Vagina (tissue), 2 donors: ENCODE measurements around the gene PACSIN1.

Experiments used
- POLR2A ChIP-seq, 2 donors: fragments of 450-650 bp; IDR thresholded peaks; one replicate each; pipeline ENCODE4 v1.6.1; 2017; ENCODE audit warnings: antibody characterized with exemption in 2 of 2, mild to moderate bottlenecking in 2 of 2, moderate library complexity in 2 of 2
- POLR2AphosphoS5 ChIP-seq, 2 donors: sonication (generic); formaldehyde crosslinking; IDR thresholded peaks; one replicate each; pipeline ENCODE4 v1.9.0; 2017; ENCODE audit warnings: antibody characterized with exemption in 2 of 2, mild to moderate bottlenecking in 2 of 2, low read depth in 1 of 2; ENCODE audit not compliant: insufficient read depth in 1 of 2
- TF ChIP-seq, protein P1 (sequence below), 3 experiments: fragments of 450-650 bp in 2 of 3; fragments of 200-600 bp in 1 of 3; sonication (generic) in 1 of 3; IDR thresholded peaks; one replicate each; pipeline ENCODE4 v1.5.1; 2017 to 2019; ENCODE audit warnings: antibody characterized with exemption in 3 of 3, mild to moderate bottlenecking in 2 of 3, moderate library complexity in 2 of 3

DNA sequence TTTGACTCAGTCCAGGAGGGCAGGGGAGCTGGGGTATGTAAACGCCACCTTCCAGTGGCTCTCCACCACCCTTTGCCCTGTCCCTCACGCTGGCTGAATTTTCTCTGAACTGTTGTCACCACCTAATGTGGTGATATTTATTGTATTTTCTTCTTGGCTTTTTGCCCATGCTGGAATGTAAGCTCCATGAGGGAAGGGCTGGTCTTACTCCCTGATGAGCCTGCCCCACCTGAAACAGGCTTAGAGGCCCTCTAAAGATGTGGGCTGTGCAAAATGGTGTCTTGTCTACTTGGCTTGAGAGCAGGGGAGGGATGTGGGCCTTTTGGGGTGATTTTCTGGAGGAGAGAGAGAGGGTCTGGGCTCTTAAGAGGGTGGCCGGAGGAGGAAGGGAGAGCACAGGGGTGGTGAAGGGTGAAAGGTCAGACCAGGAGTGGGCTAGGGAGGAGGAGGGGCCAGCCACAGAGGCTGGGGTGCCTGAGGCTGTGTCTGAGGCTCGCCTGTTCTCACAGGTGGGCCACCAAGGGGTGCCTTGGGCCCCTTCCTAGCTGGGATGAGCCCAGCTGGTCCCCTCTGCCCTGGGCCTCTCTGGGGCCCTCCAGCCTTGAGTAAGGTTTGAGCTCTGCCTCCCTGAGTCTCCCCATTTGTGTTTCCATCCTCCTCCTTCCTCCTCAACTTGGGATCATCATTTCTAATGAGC lies 52.9 kb downstream of the PACSIN1 start:
- TF ChIP-seq, protein P1, sequence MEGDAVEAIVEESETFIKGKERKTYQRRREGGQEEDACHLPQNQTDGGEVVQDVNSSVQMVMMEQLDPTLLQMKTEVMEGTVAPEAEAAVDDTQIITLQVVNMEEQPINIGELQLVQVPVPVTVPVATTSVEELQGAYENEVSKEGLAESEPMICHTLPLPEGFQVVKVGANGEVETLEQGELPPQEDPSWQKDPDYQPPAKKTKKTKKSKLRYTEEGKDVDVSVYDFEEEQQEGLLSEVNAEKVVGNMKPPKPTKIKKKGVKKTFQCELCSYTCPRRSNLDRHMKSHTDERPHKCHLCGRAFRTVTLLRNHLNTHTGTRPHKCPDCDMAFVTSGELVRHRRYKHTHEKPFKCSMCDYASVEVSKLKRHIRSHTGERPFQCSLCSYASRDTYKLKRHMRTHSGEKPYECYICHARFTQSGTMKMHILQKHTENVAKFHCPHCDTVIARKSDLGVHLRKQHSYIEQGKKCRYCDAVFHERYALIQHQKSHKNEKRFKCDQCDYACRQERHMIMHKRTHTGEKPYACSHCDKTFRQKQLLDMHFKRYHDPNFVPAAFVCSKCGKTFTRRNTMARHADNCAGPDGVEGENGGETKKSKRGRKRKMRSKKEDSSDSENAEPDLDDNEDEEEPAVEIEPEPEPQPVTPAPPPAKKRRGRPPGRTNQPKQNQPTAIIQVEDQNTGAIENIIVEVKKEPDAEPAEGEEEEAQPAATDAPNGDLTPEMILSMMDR (IDR thresholded peaks at IDR 0.05): no peak
- no peak for TF ChIP-seq POLR2A (IDR thresholded peaks at IDR 0.05)
- no peak for TF ChIP-seq POLR2AphosphoS5 (IDR thresholded peaks at IDR 0.05; ENCODE audit: insufficient read depth in 1 of 2, low read depth in 1 of 2)
